Breast epithelium (tissue), 3 donors: ENCODE measurements around the gene HACD2.

Experiments
- CTCF ChIP-seq, 3 donors: fragments of 450-650 bp; IDR thresholded peaks; one replicate each; pipeline ENCODE4 v1.5.1; 2016 to 2017; ENCODE audit warnings: antibody characterized with exemption in 3 of 3, mild to moderate bottlenecking in 3 of 3, moderate library complexity in 3 of 3
- POLR2A ChIP-seq: fragments of 450-650 bp; IDR thresholded peaks from one replicate; pipeline ENCODE4 v1.6.1; 2016; ENCODE audit warnings: antibody characterized with exemption, mild to moderate bottlenecking, moderate library complexity

GRCh38 chr3:123562547-123562946, 22.3 kb downstream of the HACD2 start:
- TF ChIP-seq CTCF (IDR thresholded peaks at IDR 0.05) (no peak), POLR2A (no peak)
